GM21576 (cell line): ENCODE results near the gene PPP1R16B.
"Not testable (repeated sequence)": the region's sequence is repeated elsewhere in the genome, so short reads cannot be mapped to it uniquely, and the experiment has no call there.

Experiments
- ATAC-seq: cut with Tn5 transposase; IDR thresholded peaks from one replicate; pipeline ENCODE4 v1.9.1; 2021; ENCODE audit warnings: mild to moderate bottlenecking, moderate library complexity; ENCODE audit not compliant: unreplicated experiment

The PPP1R16B gene

GRCh38 chr20:38960187-38960687, 154.7 kb downstream of the PPP1R16B start:
- ATAC-seq: not testable (repeated sequence)

- no peak for ATAC-seq
Measured at GRCh38 chr20:38961530-38962043, 156.1 kb downstream of the PPP1R16B start.

- peak; percentile 93 for ATAC-seq
Measured at GRCh38 chr20:38962044-38962927, 156.8 kb downstream of the PPP1R16B start, which contains the start of gene DHX35. DHX35 (plus strand) TSS chr20:38962344; CDS start chr20:38962368, 24 bp downstream.

- no peak for ATAC-seq
Measured at GRCh38 chr20:38962928-38963401, 157.5 kb downstream of the PPP1R16B start.

GRCh38 chr20:38963745-38964144, 158.2 kb downstream of the PPP1R16B start:
- no peak for ATAC-seq

- no peak for ATAC-seq
Measured at GRCh38 chr20:38965264-38965663, 159.8 kb downstream of the PPP1R16B start.

GRCh38 chr20:38968090-38968489, 162.6 kb downstream of the PPP1R16B start:
- ATAC-seq: no peak

- ATAC-seq: no peak
Measured at GRCh38 chr20:38969708-38970107, 164.2 kb downstream of the PPP1R16B start.

- ATAC-seq: no peak
Measured at GRCh38 chr20:38970302-38970701, 164.8 kb downstream of the PPP1R16B start.
